Measurements from ENCODE around the gene ESRRA.
"Not testable (repeated sequence)": the region's sequence is repeated elsewhere in the genome, so short reads cannot be mapped to it uniquely, and the experiment has no call there.

ESRRA gene

DNA sequence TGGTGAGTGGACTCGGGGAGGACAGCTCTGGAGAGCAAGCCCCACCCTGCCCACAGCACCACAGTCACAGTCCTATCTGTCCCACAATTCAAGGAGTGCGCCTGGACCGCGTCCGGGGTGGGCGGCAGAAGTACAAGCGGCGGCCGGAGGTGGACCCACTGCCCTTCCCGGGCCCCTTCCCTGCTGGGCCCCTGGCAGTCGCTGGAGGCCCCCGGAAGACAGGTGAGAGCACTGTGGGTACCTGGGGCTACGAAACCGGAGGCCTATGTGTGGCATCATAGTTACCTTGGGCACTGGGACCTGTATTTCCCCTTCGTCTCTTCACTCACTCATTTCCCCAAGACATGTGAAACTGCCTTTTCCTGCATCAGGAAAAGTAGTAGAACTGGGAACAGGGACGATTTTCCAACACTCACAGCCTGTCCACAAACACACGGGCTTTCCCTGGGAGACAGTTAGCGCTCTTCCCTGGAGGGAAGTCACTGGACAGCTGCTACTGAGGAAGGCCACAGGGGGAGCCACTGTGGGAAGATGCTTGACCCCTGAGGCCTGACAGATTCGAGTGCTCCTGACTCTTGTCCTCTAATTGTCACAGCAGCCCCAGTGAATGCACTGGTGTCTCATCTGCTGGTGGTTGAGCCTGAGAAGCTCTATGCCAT lies 9.0 kb downstream of the ESRRA start:
- DNase-seq = no peak

DNA sequence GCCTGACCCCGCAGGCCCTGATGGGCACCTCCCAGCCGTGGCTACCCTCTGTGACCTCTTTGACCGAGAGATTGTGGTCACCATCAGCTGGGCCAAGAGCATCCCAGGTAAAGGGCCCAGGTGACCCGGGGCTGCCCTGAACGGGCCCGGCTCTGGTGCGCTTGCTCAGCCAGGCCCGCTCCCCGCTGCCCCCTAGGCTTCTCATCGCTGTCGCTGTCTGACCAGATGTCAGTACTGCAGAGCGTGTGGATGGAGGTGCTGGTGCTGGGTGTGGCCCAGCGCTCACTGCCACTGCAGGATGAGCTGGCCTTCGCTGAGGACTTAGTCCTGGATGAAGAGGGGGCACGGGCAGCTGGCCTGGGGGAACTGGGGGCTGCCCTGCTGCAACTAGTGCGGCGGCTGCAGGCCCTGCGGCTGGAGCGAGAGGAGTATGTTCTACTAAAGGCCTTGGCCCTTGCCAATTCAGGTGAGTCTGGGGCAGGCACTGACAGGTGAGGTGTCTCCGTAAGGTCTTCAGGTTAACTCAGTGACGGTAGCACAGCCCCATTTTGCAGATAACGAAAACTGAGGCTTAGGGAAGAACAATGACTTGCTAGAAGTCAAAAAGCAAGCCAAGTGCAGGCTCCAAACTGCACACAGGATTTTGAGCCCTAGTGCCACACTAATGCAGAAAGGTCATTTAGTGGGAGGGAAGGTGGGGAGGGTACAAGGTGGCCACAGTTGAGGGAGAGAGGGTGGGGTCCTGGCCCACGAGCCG lies 9.7 kb downstream of the ESRRA start:
- no peak for DNase-seq

DNA sequence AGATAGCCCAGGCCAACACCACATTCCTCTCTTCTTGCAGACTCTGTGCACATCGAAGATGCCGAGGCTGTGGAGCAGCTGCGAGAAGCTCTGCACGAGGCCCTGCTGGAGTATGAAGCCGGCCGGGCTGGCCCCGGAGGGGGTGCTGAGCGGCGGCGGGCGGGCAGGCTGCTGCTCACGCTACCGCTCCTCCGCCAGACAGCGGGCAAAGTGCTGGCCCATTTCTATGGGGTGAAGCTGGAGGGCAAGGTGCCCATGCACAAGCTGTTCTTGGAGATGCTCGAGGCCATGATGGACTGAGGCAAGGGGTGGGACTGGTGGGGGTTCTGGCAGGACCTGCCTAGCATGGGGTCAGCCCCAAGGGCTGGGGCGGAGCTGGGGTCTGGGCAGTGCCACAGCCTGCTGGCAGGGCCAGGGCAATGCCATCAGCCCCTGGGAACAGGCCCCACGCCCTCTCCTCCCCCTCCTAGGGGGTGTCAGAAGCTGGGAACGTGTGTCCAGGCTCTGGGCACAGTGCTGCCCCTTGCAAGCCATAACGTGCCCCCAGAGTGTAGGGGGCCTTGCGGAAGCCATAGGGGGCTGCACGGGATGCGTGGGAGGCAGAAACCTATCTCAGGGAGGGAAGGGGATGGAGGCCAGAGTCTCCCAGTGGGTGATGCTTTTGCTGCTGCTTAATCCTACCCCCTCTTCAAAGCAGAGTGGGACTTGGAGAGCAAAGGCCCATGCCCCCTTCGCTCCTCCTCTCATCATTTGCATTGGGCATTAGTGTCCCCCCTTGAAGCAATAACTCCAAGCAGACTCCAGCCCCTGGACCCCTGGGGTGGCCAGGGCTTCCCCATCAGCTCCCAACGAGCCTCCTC lies 10.6 kb downstream of the ESRRA start:
- DNase-seq = not testable (repeated sequence)

DNA sequence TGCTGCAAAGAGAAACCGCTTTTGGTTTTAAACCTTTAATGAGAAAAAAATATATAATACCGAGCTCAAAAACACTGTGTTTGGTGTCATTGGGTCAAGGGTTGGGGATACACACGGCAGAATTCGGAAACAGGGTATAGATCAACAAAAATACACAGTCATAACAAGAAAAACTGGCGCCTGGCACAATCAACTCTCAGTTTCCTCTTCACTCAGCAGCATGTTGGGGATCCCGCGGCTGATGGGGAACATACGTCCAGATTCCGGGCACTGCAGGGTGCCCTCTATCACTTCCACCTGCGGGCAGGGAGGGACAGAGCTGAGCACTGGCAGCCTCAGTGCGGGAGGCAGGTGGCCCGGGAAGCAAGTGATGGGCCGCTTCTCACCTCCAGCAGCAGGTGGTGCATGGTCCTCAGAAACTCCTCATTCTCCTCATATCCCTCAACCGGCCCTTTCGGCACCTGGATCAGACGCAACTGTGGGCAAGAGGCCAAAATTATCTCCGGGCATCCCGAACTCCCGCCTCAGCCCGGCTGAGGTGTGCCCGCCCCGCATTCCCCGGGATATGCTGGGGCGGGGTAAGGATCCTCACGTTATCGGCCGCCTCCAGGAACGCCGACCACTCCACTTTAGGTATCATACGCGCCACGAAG lies 11.5 kb downstream of the ESRRA start:
- peak; percentile 12 for DNase-seq

DNA sequence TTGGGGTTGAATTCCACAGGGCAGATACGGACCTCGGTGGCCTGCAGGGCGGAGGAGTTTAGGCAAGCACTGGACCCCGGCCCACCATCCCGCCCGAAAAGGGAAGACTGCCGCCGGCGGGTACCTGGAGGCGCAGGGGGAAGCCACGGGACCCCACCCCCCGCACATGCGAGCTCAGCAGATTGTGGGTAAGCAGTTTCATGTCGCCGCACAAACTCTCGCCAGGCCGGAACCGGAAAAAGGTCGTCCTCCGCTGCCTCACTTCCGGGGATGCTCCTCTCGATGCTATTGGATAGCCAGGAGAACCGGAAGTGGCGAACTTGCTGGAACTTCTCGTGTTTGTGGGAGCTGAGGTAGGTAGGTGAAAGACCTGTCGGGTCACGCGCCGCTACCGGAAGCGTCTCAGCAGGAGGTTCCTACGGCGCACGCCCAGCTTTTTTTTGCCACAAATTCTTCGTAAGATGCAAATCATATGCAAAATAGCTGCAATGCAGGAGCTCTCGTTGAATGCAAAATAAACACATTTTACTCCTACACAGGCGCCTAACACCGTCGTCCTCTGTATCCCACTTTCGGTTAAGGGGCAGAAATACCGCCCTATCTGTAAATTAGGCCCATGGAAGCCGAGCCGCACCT lies 12.1 kb downstream of the ESRRA start, which contains the start of gene TRMT112:
TSS of gene TRMT112 (minus strand) at position 235 of the 636 bp plus-strand sequence. CDS start at position 202, 33 bp downstream.
- peak; percentile 96 for DNase-seq

DNA sequence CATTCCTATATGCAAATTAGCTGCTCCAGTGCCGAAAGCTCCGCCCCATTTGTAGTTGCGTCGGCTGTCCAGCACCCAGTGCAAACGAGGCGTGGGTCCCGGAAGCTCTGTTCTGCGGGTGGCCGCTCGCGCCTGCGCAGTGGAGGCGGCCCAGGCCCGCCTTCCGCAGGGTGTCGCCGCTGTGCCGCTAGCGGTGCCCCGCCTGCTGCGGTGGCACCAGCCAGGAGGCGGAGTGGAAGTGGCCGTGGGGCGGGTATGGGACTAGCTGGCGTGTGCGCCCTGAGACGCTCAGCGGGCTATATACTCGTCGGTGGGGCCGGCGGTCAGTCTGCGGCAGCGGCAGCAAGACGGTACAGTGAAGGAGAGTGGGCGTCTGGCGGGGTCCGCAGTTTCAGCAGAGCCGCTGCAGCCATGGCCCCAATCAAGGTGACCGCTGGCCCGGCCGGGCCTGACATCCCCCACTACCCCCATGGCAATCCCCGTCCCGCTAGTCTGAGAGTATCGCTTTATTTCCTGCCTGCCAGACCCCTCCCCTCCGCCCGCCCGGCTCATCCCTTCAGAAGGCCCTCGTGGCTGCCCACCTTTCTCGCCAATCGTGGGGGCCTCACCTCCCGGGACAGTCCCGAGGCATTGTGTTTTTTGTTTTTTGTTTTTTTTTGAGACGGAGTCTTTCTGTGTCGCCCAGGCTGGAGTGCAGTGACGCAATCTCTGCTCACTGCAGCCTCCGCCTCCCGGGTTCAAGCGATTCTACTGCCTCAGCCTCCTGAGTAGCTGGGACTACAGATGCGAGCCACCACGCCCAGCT lies 12.8 kb downstream of the ESRRA start, which contains the start of gene PRDX5:
TSS of gene PRDX5 (plus strand) at position 161 of the 805 bp plus-strand sequence. CDS start at position 256, 95 bp downstream.
- peak; percentile 95 for DNase-seq

DNA sequence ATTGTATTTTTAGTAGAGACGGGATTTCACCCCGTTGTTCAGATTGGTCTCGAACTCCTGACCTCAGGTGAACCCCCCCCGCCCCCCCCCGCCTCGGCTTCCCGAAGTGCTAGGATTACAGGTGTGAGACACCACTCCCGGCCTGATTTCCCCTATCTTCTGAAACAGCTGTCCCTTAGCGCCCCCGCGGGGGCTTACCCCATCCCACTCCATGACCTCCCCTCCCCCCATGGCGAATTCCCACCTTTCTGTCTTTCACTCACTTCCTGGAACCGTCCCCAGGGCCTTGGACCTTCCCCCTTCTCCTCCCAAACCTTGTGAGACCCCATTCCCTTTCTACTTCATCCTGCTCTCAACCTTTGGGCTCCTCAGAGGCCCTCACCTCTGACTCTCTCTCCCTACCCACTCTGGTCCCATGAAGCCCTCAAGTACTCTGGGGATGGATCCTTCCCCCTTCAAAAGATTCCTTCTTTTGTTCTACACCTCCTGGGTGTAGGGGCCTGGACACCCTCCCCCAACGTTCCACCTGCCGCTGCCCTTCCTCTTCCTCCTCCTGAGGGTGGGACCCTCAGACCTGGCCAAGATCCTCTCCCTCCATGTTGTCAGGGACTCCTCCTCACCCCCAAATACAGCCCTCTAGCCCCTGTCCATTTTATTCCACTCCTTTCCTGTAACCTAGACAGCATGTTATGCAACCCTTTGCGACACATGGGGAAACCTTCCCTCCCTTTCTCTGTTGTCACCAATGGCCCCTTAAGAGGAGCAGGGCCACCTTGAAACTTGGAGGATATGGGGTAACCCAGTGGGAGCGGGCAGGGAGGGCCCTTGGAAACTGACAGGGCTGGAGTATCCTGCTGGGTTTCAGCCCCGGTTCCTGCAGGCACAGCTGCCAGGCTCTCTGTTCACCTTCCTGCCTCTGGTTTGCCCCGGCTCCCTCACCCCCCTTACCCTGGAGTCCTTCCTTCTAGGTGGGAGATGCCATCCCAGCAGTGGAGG lies 13.7 kb downstream of the ESRRA start:
- DNase-seq = no peak

DNA sequence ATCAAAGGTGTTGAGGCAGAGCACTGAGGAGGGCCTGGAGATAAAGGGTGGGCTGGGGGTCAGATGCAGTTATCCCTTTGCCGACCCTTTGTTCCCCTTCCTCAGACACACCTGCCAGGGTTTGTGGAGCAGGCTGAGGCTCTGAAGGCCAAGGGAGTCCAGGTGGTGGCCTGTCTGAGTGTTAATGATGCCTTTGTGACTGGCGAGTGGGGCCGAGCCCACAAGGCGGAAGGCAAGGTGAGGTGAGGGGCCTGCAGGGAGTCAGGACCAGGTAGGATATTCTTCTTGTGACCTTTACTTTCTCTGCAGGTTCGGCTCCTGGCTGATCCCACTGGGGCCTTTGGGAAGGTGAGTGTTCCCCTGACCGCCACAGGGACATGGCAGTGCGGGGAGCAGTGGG lies 15.2 kb downstream of the ESRRA start:
- no peak for DNase-seq

DNA sequence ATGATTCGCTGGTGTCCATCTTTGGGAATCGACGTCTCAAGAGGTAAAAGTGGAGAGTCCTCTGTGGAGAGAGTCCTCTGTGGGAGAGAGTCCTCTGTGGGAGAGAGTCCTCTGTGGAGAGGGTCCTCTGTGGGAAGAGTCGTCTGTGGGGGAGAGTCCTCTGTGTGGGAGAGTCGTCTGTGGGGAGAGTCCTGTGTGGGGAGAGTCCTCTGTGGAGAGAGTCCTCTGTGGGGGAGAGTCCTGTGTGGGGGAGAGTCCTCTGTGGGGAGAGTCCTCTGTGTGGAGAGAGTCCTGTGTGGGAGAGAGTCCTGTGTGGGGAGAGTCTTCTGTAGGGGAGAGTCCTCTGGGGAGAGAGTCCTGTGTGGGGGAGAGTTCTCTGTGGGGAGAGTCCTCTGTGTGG lies 15.7 kb downstream of the ESRRA start:
- DNase-seq = no peak

DNA sequence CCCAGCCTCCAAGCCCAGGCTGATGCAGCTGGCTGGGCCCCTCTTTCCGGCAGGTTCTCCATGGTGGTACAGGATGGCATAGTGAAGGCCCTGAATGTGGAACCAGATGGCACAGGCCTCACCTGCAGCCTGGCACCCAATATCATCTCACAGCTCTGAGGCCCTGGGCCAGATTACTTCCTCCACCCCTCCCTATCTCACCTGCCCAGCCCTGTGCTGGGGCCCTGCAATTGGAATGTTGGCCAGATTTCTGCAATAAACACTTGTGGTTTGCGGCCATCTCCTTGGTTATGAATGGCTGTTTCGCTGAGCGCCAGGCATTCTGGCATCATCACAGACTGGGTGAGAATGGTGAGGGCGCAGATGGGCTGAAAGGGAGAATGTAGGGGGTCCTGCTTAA lies 16.2 kb downstream of the ESRRA start:
- DNase-seq = no peak

DNA sequence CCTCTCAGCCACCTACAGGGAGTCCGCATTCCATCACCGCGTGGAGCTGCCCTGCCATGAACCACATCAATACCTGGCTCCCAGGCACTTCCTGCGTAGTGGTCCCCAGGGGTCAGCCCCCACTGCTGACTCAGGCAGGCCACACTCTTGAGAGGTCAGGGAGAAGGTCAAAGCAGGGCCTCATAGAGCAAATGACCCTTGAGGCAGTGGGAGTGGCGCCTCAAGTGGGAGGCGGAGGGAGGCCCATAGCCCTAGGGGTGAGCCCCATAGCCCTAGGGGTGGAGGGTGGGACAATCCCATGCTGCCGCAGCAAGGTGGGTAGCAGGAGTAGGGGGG lies 17.6 kb downstream of the ESRRA start:
- DNase-seq = no peak

DNA sequence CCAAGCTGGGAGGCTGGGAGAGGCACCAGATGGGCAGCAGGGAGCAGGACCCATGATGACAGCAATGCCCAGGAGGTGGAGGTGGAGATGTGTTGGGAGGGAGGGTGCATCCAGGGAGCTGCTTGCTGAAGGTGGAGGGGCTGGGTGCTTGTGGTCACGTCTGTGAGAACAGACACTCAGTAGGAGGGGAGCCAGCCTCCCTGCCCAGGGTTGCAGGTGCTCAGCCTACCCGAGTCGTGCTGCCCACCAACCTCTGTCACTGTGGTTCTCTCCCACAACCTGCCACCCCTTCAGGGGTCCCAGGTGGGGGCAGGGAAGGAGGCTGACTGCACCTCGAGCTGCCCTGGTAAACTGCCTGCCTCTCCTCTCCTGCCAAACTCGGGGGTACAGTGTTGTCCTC lies 18.0 kb downstream of the ESRRA start:
- no peak for DNase-seq

DNA sequence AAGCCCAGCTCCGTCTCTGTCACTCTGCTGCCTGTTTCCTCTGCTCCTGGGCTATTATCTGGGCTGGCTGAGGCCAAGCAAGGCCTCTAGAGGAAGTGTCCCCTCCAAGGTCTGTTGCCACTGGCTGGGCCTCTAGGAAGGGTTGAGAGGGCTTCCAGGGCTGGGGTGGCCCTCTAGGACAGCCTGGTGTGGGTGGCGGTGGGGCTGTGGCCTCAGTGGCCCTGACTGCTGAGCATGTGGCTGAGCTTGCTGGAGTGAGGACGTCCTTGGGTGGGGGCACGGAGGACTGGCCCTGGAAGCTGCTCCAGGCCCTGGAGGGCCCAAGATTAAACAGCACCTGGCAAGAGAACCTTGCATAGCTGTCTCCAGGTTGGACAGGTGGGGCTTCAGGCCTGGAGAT lies 18.7 kb downstream of the ESRRA start:
- DNase-seq = not testable (repeated sequence)

DNA sequence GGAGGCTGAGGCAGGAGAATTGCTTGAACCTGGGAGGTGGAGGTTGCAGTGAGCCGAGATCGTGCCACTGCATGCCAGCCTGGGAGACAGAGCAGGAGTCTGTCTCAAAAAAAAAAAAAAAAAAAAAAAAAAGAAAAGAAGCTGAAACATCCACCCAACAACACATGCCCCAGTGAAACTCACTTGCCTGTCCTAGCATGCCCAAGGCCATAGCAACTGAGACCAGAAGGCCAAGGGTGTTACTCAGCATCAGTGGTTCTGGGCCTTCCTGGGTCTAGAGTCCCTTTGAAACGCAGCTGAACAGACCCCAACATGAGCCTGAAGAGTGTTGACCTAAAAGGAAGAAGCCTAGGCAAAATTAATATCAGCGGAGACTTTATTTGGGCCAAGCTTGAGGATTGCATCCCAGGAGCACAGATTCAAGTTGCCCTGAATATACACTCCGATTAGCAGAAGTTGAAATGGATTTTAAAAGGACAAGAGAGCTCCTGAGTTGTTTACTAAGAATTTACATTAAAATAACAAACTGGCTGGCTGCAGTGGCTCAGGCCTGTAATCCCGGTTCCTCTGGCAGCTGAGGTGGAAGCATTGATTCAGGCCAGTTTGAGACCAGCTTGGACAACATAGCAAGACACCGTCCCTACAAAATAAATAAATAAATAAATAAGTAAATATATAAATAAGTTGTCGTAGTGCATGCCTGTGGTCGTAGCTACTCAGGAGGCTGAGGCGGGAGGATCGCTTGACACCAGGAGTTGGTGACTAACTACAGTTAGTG lies 19.6 kb downstream of the ESRRA start:
- DNase-seq = no peak

DNA sequence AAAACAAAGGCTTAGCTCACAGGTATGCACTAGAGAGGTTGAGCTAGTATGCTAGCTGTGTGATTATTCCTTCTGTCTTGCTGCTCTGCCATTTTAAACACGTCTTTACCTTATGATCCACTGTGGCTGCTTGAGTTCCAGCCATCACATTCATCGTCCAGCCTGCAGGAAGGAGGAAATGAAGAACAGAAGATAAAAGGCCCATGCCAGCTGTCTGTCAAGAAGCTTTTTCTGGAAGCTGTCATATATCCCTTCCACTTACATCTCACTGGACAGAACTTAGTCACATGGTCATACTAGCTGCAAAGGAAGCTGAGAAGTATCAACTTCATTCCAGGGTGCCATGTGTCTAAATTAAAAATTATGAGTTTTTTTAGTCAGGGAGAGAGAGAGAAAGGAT lies 22.1 kb downstream of the ESRRA start:
- DNase-seq = no peak

DNA sequence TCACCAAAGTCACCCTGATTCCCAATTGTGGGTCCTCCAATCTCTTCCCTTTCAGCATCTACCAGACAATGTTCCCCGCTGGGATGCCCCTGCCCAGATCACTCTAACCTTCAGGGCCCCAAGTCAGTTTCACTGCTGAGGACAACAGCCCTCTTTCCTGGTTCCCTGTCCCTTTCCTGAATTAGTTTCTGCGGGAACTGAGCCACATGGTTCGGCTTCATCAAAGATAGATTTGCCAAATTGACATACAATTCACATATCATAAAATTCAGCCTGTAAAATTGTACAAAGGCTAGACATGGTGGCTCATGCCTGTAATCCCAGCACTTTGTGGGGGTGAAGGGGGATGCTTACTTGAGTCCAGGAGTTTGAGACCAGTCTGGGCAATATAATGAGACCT lies 22.7 kb downstream of the ESRRA start:
- DNase-seq = no peak

DNA sequence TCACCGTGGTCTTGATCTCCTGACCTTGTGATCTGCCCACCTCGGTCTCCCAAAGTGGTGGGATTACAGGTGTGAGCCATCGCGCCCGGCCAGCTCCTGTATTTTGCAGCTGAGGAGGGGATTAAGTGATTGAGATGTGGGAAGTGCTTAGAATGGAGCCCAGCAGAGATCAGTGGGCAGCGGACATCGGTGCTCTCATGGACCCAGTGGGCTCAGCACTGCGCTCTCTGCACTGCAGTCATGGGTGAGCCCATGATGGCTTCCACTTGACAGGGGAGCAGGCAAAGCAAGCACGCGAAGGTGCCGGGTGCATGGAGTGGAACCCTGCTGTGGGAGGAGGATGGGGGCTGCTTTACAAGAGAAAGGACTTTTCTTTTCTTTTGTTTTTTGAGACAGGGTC lies 25.6 kb downstream of the ESRRA start:
- no peak for DNase-seq

DNA sequence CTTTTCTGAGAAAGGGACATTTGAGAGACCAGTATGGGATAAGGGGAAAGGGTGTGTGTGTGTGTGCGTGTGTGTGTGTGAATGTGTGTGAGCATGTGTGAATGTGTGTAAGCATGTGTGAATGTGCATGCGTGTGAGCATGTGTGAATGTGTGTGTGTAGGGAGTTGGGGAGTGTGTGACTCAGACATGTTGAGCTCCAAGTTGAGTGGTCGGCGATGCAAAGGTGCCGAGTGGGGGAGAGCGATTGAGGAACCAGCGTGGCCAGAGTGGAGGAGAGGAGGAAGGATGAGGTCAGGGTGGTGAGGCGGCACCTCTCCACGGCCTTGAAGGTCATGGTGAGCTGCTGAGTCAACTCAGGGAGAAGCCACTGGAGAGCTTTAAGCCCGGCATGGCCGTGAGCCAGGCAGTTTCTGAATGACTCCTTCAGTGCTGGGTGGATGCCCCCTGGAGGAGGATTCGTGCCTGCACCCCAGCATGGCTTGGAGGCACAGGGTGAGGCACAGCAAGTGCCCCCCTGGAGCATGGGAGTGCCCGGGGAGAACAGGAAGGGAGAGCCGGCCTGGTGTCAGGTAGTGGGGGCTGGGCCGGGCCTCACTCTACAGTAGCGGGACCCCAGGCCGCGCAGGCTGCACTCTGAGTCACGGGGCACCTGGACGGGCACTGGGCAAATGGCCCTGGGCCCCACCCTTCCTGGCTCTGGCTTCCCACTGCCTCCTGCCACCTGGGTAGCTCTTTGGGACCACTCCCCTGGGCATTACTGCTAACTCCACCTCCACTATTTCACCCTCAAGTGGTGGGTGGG lies 26.4 kb downstream of the ESRRA start:
- DNase-seq = peak; percentile 89

DNA sequence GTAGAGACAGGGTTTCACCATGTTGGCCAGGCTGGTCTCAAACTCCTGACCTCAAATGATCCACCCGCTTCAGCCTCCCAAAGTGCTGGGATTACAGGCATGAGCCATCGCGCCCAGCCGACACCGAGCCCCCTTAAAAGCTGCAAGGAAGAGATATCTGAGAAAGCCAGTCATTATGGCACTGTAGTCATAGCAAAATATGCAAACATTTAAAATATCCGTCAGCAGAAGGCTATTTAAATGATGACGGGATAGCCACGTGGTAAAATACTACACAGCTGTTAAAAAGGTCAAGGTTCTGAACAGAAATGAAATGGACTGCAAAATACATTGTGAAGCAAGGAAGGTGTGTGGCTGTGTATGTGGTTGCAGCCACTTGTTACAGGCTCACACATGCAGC lies 28.2 kb downstream of the ESRRA start:
- DNase-seq = no peak

Data from HCEC 1CT (cell line).